ENCODE data around the gene AHI1.
A peak's percentile ranks its signal among the peaks of the same experiment; 100 is the strongest.
"Not testable (repeated sequence)": the region's sequence is repeated elsewhere in the genome, so short reads cannot be mapped to it uniquely, and the experiment has no call there.

Gene AHI1

DNA sequence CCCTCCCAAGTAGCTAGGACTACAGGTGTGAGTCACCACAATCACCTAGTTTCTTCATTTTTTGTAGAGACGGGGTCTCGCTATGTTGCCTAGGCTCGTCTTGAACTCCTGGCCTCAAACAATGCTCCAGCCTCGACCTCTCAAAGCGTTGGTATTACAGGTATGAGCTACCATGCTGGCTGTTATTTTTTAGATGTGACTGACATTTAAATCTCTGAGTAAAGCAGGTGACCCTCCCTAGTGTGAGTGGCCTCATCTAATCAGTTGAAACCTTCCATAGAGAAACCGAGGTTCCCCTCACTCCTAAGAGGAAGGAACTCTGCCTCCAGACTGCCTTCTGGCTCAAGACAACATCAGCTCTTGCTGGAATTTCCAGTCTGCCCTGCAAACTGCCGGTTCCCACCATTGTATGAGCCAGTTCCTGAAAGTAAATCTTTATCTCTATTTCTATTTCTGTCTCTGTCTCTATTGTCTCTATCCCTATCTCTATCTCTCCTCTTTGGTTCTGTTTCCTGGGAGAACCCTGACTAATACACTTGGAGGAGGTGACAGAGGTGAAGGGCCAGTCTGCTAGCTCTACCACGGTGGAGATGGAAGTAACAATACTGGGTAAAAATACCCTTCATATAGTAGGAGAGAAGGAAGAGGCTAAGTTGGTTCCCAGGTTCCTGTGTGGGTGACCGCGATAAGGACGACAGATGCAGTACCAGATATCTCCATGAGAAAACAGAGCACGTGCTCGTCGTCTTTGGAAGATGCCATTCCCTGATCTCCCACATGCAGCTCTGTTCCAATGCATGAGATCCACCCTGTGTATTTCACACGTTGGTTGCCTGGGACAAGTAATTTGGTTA lies 235.4 kb downstream of the AHI1 start:
- DNase-seq (ENCODE audit: low spot score), result no peak

DNA sequence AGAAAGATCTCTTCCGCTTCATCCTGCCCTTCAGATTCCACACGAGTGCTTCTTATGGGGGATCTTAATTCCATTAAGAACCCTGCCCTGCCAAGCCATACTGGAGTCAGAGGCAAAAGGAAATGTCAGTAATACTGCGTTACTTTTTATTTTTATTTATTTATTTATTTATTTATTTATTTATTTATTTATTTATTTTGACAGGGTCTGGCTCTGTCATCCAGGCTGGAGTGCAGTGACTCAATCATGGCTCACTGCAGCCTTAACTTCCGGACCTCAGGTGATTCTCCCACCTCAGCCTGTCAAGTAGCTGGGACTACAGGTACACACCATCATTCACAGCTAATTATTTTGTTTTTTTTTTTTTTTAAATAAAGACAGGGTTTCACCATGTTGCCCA lies 236.9 kb downstream of the AHI1 start:
- DNase-seq (ENCODE audit: low spot score), result no peak

DNA sequence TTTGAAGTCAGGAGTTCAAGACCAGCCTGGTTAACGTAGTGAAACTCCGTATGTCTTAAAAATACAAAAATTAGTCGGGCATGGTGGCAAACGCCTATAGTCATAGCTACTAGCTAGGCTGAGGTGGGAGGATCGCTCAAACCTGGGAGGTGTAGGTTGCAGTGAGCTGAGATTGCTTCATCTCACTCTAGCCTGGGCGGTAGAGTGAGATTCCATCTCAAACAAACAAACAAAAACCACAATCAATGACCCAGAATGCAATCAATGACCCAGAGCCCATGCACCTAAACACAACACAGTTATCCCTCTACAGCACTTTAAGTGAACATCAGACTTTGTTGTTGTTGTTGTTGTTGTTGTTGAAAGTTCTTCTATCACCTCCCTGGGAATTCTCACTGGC lies 238.6 kb downstream of the AHI1 start:
- no peak for DNase-seq (ENCODE audit: low spot score)

DNA sequence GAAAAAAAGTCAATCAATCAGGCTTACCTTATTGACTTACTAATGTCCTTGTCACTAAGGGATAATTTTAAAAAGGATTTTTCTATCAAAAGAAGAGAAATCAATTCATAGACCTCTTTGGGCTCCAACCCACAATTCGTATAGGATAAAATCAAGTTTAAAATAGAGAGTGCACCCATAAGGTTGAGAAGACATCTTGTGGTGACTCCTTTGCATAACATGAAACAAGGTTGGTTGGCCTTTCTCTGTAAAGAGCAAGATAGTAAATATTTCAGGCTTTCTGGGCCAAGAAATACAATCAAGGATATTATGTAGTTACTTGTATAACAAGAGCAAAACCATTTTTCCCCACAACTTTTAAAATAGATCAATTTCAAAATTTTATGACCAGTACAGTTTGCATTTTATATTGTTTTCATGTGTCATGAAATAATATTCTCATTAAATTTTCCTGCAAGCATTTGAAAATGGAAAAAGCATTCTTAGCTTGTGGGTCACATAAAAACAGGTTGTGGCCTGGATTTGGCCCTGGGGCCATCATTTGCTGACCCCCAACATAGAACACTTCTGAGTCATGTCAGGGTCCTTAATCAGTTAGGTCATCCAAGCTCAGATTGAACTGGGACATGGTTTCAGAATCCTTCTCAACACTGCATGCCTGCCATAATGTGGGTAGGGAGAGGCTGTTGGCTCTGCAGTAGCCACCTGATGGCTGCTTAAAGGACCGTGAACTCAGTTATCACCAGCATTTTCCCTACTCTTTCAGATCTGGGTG lies 239.7 kb downstream of the AHI1 start:
- no peak for DNase-seq (ENCODE audit: low spot score)

DNA sequence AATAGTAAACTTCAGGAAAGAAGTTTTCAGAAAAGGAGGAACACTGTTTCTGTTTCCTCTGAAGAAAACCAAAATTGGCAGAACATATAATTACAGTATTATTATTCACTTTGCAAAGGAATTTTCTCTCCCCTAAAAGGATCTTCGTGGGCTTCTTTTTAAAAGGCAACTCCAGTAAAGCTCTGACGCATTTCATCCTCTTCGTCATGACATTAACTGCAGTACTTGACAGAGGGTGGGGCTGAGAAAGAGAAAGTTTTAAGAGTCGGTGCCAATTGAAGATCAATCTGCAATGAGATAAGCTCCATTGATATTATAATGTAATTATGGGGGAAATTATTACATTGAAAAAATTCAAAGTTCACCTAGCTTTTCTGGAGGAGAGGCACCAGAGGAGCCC lies 240.7 kb downstream of the AHI1 start:
- DNase-seq (ENCODE audit: low spot score), result no peak

DNA sequence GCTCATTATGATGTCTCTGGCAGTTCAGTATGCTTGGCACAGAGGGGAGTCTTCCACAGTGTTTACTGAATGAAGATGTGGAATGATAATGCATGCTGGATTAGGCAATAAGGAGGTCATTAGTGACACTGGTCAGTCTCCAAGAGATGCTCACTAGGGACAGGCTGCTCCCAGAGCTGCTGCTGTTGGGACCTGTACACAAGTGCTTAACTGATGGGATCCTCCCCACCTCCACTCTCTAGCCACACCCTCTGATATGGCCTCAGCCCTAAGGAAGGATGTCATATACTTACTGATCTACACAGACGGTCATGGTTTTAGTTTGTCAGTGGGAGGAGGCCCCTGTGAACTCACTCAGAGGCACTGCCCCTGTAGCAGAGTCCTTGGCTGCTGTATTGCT lies 243.1 kb downstream of the AHI1 start:
- DNase-seq (ENCODE audit: low spot score), result no peak

DNA sequence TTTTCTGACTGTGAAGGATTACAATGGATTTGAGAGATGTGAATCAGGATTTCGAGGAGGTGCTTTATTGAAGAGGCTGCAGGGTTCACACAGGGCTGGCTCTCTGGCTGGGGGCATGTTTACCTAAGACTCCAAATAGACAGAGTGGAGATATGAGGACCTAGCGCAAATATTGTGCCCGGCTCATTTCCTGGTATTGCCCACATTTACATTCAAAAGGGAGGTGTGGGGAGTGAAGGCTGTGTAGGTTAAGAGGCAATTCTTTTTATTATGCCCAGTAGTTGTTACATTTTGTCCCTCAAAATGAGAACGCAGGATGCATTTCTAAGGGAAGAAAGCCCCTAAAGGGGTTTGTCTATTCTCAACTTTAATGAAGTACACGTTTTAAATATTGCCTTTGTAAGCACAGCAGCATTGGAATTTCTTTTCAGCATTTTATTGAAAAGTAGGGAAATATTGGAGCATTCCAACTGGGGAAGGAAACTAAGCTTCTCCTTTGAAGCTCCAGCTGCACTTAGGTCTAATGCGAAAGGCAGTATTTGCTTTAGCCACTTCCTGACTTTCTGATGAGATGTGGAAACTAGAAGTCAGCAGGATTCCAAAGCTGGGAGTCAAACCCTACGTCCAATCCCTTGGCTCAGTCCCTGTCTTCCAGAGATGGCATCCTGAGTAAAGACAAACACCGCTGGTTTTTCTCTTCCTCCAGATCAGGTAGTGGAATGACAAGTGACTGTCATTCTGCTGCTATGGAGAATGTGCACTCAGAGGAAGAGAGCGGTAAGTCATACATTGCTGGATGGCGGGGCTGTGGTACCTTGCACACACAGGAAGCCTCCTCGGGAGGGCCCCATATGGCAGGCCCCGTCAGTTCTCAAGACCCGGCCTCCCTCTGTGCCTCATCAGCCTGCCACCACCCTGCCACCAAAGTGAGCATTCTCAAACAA lies 245.8 kb downstream of the AHI1 start:
- DNase-seq (ENCODE audit: low spot score), result peak; percentile 32

DNA sequence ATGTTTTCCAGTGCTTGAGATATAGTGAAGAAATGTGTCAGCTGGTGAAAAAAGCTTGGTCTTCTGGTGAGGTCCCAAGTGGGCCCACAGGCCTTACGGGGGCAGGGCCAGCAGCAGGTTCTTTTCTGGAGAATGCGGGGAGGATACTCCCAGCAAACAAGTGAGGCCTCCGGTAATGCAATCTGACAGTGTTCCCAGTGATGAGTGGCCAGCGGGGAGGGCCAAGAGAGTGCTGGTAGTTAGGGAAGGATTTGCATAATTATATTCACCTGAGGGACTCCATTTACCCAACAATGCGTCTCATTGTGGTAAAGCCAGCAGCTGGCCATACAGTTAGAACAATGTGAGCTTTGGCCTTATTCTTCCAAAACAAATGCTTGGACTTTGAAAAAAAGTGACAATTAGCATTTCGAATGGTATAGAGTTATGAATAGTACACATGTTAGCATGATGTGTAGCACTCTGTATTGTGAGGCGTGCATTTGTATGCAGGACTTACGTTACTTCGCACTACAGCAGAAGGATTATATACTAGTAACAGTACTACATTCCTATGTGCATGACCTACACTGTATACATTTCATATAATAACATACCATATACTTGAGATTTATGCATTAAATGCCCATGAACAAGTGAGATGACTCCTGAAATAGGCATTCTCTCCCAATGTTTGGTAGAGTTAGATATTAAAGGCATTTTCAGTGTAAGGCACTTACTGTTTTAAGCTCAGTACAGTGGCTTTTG lies 246.6 kb downstream of the AHI1 start:
- DNase-seq (ENCODE audit: low spot score), result no peak

DNA sequence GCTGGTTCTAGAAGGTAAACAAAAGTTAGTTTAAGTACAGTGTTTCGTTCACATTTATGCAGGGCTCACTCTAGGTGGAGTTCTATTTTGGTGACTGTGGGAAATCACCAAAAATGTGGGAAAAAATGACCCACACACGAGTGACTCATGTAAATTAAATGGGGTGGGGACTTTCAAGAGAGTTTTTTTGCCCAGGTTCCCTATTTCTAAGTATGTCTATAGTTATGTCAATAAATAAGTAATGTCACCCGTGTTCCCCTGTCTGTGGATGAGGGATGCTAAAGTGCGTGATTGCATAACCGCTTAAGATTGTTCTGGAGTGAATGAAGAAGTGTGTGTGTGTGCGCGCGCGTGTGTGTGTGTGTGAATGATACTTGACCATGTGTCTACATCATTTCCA lies 247.3 kb downstream of the AHI1 start:
- DNase-seq (ENCODE audit: low spot score), result no peak

DNA sequence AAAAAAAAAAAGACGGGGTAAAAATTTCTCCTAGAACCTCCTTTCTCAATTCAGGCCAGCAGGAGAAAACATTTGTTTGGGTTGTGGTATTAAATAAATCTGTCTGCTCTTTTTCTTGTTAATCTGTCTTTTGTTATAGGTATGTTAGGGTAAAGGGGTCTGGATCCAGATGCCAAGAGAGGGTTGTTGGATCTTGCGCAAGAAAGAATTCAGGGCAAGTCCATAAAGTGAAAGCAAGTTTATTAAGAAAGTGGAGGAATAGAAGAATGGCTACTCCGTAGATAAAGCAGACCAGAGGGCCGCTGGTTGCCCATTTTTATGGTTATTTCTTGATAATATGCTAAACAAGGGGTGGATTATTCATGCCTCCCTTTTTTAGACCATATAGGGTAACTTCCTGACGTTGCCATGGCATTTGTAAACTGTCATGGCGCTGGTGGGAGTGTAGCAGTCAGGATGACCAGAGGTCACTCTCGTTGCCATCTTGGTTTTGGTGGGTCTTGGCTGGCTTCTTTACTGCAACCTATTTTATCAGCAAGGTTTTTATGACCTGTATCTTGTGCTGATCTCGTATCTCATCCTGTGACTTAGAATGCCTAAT lies 251.0 kb downstream of the AHI1 start:
- DNase-seq (ENCODE audit: low spot score), result not testable (repeated sequence)

DNA sequence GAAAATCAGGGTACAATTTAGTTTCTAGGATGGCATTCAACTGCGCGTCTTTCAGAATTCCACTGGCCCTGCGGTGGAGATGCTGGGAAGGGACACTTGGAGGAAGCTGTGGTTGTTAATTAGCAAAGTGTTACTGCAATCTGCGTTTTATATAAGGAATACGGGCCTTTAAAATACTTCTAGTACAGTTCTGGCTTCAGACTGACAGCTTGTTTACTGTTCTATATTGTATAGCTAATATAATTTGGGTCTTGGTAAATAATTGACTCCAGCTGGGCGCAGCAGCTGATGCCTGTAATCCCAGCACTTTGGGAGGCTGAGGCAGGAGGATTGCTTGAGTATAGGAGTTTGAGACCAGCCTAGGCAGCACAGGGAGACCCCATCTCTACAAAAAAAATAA lies 252.7 kb downstream of the AHI1 start:
- no peak for DNase-seq (ENCODE audit: low spot score)

DNA sequence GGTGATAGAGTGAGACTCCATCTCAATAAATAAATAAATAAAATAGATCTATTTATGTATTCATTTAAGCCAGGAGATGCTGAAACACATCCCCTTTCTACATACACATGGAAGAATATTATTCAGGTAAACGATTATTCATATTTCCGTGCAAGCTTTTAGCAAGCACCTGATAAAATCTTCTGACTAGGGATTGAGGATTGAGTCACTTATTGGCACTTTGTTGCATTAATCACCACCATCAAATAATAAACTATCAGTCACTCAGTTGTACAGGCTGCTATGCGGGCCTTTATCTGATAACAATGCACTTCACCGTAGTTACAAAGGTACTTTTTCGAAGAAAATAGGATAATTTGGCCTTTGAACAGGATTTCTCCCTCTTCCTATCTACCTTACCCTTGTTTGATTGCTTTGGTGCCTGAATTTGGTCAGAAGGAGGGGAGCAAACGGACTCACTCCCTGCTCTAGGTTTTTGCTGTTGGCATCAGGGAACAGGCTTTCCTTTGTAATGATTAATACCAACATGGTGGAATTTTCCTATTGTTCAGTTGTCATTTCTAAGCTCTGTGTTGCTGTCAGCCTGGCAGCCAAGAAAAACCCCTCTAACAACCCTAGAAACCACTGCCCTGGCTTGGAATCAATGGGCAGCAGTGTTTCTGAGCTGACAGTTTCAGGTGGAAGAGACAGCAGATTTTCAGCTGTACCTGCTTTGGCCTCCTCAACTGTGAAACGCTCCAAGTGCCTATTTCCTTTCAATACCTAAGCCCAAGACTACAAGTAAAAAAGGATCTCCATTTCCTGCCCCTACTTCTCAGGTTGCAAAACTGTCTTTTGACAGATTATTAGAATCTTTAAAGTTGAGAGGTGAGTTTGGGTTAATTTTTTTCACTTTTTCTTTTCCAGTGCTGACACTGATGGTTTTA lies 253.4 kb downstream of the AHI1 start:
- no peak for DNase-seq (ENCODE audit: low spot score)

DNA sequence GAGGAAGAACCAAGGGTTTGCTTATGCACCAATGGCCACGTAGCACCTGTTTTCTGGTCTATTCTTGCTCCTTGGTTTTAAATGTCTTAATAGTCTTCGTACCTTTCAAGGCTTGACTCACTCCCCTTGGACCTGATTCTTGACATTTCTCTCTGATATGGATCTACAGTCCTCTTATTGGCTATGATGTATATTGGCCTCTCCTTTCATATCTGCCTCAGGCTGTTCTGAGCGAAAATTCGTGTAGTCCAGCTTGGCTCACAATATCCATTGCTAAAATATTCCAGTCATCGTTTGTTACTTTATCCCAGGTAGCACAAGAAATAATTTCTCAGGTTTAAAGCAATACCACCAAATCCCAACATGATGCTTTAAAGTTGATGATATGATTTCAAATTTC lies 256.8 kb downstream of the AHI1 start:
- DNase-seq (ENCODE audit: low spot score), result no peak

DNA sequence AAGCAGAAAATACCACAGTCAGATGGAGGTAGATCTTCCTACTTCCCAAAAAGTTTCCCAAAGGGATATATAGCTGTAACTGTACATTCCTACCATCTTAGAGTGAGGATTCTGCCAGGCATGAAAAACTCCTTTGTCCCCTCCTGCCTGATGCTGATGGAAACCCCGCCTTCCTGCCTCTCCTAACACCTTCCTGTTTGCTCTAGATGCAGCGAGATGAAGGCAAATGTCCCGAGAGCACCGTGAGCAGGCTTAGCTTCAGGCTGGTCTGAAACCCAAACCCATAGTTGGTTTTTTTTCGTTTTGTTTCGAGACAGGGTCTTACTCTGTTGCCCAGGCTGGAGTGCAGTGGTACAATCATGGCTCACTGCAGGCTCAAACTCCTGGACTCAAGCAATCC lies 260.8 kb downstream of the AHI1 start:
- no peak for DNase-seq (ENCODE audit: low spot score)

DNA sequence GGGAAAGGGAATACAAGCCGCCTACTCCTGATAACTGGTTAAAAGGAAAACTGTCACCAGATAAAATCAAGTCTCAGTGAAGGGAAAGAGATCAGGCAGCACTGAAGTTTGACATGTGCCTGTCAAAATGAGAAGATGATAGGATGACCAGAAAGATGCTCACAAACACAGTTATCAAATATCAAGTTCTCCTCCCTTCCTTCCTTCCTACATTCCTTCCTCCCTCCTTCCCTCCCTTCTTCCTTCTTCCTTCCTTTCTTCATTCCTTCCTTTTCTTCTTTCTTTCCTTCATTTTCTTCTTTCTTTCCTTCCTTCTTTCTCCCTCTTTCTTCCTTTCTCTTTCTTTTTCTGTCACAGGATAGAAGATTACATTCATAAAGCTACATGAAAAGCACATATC lies 261.2 kb downstream of the AHI1 start:
- no peak for DNase-seq (ENCODE audit: low spot score)

DNA sequence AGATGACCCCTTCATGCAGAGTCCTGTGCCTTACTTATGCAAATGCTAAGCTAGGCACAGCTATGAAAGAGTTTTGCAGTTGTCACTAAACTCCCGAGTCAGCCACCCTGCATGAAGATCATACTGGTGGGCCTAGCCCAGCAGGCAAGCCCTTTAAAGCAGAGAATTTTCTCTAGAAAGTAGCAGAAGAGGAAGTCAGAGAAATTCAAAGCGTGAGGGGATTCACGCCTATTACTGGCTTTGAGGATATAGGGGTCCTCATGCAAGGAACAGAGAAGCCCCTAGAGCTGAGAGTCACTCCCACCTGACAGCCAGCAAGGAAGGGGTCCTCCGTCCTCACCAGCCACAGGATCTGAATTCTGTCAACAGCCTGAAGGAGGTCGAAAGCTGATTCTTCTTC lies 261.8 kb downstream of the AHI1 start:
- DNase-seq (ENCODE audit: low spot score), result no peak

DNA sequence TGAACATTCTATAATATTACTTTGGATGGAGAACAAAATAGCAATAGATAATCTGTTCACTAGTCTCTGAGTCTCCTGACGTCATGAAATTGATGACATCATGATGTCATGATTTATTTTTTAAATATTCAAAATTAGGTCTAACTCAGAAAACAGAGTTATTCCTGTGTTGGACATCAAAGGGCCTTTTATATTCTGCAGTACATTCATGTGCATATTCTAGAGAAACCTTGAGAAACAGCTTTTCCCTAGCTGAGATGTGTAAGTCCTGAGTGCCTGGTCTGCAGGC lies 263.1 kb downstream of the AHI1 start:
- no peak for DNase-seq (ENCODE audit: low spot score)

DNA sequence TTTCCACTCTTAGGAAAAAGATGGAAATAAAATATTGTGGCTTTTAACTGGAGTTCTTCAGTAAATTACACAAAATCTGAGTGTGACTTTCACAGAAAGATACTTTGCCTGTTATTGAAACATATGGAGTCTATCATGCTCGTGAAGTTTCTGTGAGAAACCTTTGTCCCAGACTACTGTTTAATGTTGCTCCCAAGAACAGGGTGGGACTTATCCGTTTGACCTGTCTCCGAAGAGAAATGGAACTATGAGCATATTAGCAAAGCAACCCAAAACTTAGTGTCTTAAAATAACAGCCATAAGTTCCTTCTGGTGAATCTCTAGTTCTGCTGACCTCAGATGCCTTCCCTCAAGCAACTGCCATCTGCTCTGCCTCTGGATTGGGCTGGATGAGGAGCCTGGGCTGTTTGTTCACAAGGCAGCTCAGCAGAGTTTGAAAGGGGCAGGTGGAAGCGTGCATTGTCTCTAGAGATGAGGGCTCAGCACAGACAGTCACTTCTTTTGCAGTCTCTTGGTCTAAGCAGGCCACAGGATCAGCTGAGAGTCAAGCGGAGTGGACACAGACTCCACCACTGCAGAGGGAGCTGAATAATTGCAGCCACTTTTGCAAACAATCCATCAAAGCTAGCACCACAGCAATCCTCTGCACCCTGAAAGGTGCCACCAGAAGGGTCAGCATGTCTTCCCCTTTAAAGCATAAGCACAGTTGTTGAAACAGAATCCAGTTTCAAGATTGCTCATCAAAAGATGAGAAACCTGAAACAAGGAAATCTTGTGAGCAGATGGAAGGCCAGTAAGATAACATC lies 263.7 kb downstream of the AHI1 start:
- DNase-seq (ENCODE audit: low spot score), result no peak
